HEK293 (cell line): ENCODE data around the gene GTPBP3.

Experiments
- CTCF ChIA-PET: fragments of 350-600 bp; formaldehyde crosslinking; extraction: SDS; loops from one replicate; lab custom pipeline; 2021; ENCODE audit warnings: antibody characterized with exemption; lab: Yijun Ruan, JAX
- POLR2A ChIA-PET: fragments of 300-600 bp; formaldehyde crosslinking; extraction: SDS; loops from one replicate; lab custom pipeline; 2020; ENCODE audit warnings: antibody characterized with exemption, inconsistent platforms; lab: Yijun Ruan, JAX
- H3K27ac ChIP-seq: fragments of 200-500 bp; sonication (Bioruptor generic); 2 replicates; pipeline ENCODE4 v1.5.1; 2014; ENCODE audit warnings: low read depth, low read length, control low read depth, inconsistent platforms; ENCODE audit errors: extremely low read depth
- H3K36me3 ChIP-seq, 2 experiments: fragments of 200-500 bp in 1 of 2; sonication (Bioruptor generic) in 1 of 2; 1 replicate in 1 of 2; 2 replicates in 1 of 2; pipeline ENCODE4 v1.5.1; 2014 to 2017; ENCODE audit warnings: inconsistent platforms in 2 of 2, low read length in 2 of 2; ENCODE audit not compliant: control insufficient read depth in 2 of 2, insufficient read depth in 1 of 2
- H3K4me1 ChIP-seq: fragments of 200-500 bp; sonication (Bioruptor generic); 2 replicates; pipeline ENCODE4 v1.5.1; 2014; ENCODE audit warnings: mild to moderate bottlenecking, low read length, inconsistent platforms; ENCODE audit not compliant: control insufficient read depth, insufficient read depth
- H3K4me3 ChIP-seq: 2 replicates; pipeline ENCODE4 v1.5.1; 2011; ENCODE audit warnings: low read depth, mild to moderate bottlenecking, control low read depth, low read length, moderate library complexity
- H3K9me3 ChIP-seq: fragments of 200-500 bp; sonication (Bioruptor generic); 2 replicates; pipeline ENCODE4 v1.5.1; 2014; ENCODE audit warnings: low read depth, low read length, inconsistent platforms; ENCODE audit not compliant: control insufficient read depth, insufficient read depth
- BCL11B ChIP-seq: fragments of 450-650 bp; formaldehyde crosslinking; IDR thresholded peaks from 2 replicates; pipeline ENCODE4 v1.5.1; 2016; ENCODE audit warnings: low read depth, missing biosample characterization, missing genetic modification characterization
- HIC1 ChIP-seq: fragments of 450-650 bp; formaldehyde crosslinking; IDR thresholded peaks from 2 replicates; pipeline ENCODE4 v1.5.1; 2016; ENCODE audit warnings: missing biosample characterization, missing genetic modification characterization
- KLF1 ChIP-seq: fragments of 450-650 bp; formaldehyde crosslinking; IDR thresholded peaks from 2 replicates; pipeline ENCODE4 v1.5.1; 2016; ENCODE audit warnings: missing biosample characterization, missing genetic modification characterization
- KLF8 ChIP-seq: fragments of 450-650 bp; formaldehyde crosslinking; IDR thresholded peaks from 2 replicates; pipeline ENCODE4 v1.5.1; 2016; ENCODE audit warnings: missing biosample characterization, missing genetic modification characterization
- KLF9 ChIP-seq: fragments of 450-650 bp; formaldehyde crosslinking; IDR thresholded peaks from 2 replicates; pipeline ENCODE4 v1.5.1; 2016; ENCODE audit warnings: missing biosample characterization, missing genetic modification characterization, low read depth
- MZF1 ChIP-seq: fragments of 450-650 bp; formaldehyde crosslinking; IDR thresholded peaks from 2 replicates; pipeline ENCODE4 v1.5.1; 2017; ENCODE audit warnings: missing biosample characterization, missing genetic modification characterization, borderline replicate concordance
- SP2 ChIP-seq: fragments of 450-650 bp; formaldehyde crosslinking; IDR thresholded peaks from 2 replicates; pipeline ENCODE4 v1.5.1; 2016; ENCODE audit warnings: missing biosample characterization, missing genetic modification characterization
- SP3 ChIP-seq: fragments of 450-650 bp; formaldehyde crosslinking; IDR thresholded peaks from 2 replicates; pipeline ENCODE4 v1.5.1; 2016; ENCODE audit warnings: missing biosample characterization, missing genetic modification characterization
- TCF7L2 ChIP-seq: IDR thresholded peaks from 2 replicates; pipeline ENCODE4 v1.6.1; 2011; ENCODE audit warnings: low read depth, mild to moderate bottlenecking, inconsistent platforms, low read length, moderate library complexity, borderline replicate concordance
- TSHZ1 ChIP-seq: fragments of 450-650 bp; formaldehyde crosslinking; IDR thresholded peaks from 2 replicates; pipeline ENCODE4 v1.5.1; 2016; ENCODE audit warnings: missing biosample characterization, missing genetic modification characterization, borderline replicate concordance
- ZBTB21 ChIP-seq: fragments of 450-650 bp; formaldehyde crosslinking; IDR thresholded peaks from 2 replicates; pipeline ENCODE4 v1.5.1; 2017; ENCODE audit warnings: missing biosample characterization, missing genetic modification characterization
- ZBTB7A ChIP-seq: fragments of 450-650 bp; formaldehyde crosslinking; IDR thresholded peaks from 2 replicates; pipeline ENCODE4 v1.5.1; 2016; ENCODE audit warnings: low read depth, missing biosample characterization, missing genetic modification characterization
- ZFHX2 ChIP-seq: fragments of 450-650 bp; formaldehyde crosslinking; conservative IDR thresholded peaks from 2 replicates; pipeline ENCODE4 v1.5.1; 2016; ENCODE audit warnings: missing biosample characterization, missing genetic modification characterization
- ZFP69B ChIP-seq: fragments of 450-650 bp; formaldehyde crosslinking; IDR thresholded peaks from 2 replicates; pipeline ENCODE4 v1.5.1; 2016; ENCODE audit warnings: missing biosample characterization, missing genetic modification characterization
- ZNF184 ChIP-seq: fragments of 450-650 bp; IDR thresholded peaks from 2 replicates; pipeline ENCODE4 v1.5.1; 2018; ENCODE audit warnings: missing biosample characterization, mild to moderate bottlenecking, missing genetic modification characterization
- ZNF248 ChIP-seq: fragments of 450-650 bp; formaldehyde crosslinking; IDR thresholded peaks from 2 replicates; pipeline ENCODE4 v1.5.1; 2017; ENCODE audit warnings: missing biosample characterization, missing genetic modification characterization
- ZNF391 ChIP-seq: fragments of 450-650 bp; formaldehyde crosslinking; IDR thresholded peaks from 2 replicates; pipeline ENCODE4 v1.5.1; 2016; ENCODE audit warnings: low read depth, missing biosample characterization, missing genetic modification characterization, borderline replicate concordance
- ZNF501 ChIP-seq: fragments of 450-650 bp; formaldehyde crosslinking; IDR thresholded peaks from 2 replicates; pipeline ENCODE4 v1.5.1; 2016; ENCODE audit warnings: missing biosample characterization, missing genetic modification characterization
- ZNF610 ChIP-seq: fragments of 450-650 bp; formaldehyde crosslinking; IDR thresholded peaks from 2 replicates; pipeline ENCODE4 v1.5.1; 2016; ENCODE audit warnings: missing biosample characterization, missing genetic modification characterization, borderline replicate concordance
- ZNF645 ChIP-seq: fragments of 450-650 bp; formaldehyde crosslinking; IDR thresholded peaks from 2 replicates; pipeline ENCODE4; 2016; ENCODE audit warnings: missing biosample characterization, missing genetic modification characterization

GTPBP3 gene

DNA sequence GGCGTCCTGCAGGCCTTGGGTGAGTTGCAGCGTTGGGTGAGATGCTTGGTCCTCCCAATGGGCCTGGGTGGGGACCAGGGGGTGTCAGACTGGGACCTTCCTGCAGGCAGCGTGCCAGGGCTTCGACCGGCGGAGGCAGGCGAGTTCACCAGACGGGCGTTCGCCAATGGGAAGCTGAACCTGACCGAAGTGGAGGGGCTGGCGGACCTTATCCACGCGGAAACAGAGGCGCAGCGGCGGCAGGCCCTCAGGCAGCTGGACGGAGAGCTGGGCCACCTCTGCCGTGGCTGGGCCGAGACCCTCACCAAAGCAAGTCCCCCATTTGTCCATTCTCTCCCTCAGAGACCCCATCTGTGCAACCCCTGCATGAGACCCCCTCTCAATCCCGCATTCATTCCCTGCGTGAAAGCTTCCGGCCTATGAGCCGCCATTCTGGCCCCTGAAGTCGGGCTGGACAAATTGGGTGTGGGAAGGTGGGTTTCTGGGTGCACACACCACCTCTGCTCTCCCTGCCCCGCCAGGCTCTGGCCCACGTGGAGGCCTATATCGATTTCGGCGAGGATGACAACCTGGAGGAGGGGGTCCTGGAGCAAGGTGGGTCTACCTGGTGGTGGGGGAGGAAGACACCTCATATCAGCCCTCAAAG, 1.2 kb downstream of the GTPBP3 start:
- peaks cover 8% of the 10 kb centered on the region for H3K4me1 ChIP-seq
- TF ChIP-seq ZNF391 (tag by site-specific recombination) (0 out of 2 replicates have a peak, but pooled peaks have one; percentile 13), ZFHX2 (tag by site-specific recombination) (0 out of 2 replicates have a peak, but pooled peaks have one; percentile 2), BCL11B (tag by site-specific recombination) (0 out of 2 replicates have a peak, but pooled peaks have one; percentile 15), MZF1 (tag by site-specific recombination) (no peak), ZBTB21 (no peak), ZBTB7A (tag by site-specific recombination) (peak; percentile 12; the same call in 1 of the 2 replicates)
- TF ChIP-seq, all 188 proteins: peak for 4
- CTCF ChIA-PET, result interaction anchor here (0.6 to 1.2 kb wide), 3 partner anchors 52 to 157 kb away, joined by 3 to 5 read pairs (median 4); no protein-coding TSS in a partner anchor
- POLR2A ChIA-PET, result interaction anchor here (0.7 to 0.9 kb wide), 2 partner anchors 29 to 169 kb away, joined by 3 to 4 read pairs; partner anchors contain the start of gene DDA1
- H3K9me3 ChIP-seq, result no peaks in the 10 kb centered on the region
- no peak overlapping the region; the same call in 1 of the 2 replicates for H3K27ac ChIP-seq
- H3K4me3 ChIP-seq, result peak overlapping the region; percentile 46
- H3K36me3 ChIP-seq, result peaks cover 0 to 28% of the 10 kb centered on the region in 2 experiments; a peak in 2 of 3 replicates

GRCh38 chr19:17339088-17339741, 1.9 kb downstream of the GTPBP3 start:
- H3K4me1 ChIP-seq, result peaks cover 4% of the 10 kb centered on the region; the same call in 1 of the 2 replicates
- TF ChIP-seq HIC1 (tag by site-specific recombination) (peak; percentile 64; the same call in 1 of the 2 replicates), KLF1 (tag by site-specific recombination) (peak; percentile 90), ZNF645 (tag by site-specific recombination) (no peak), SP2 (tag by site-specific recombination) (peak; percentile 52; the same call in 1 of the 2 replicates), KLF8 (tag by site-specific recombination) (peak; percentile 95), SP3 (peak; percentile 26; the same call in 1 of the 2 replicates), TCF7L2 (no peak), KLF9 (tag by site-specific recombination) (peak; percentile 16; the same call in 1 of the 2 replicates)
- H3K27ac ChIP-seq, result no peak overlapping the region
- ChIA-PET CTCF (interaction anchor here (0.6 to 1.2 kb wide), 3 partner anchors 51 to 157 kb away, joined by 3 to 5 read pairs (median 4); no protein-coding TSS in a partner anchor), POLR2A (interaction anchor here (0.5 to 0.9 kb wide), 5 partner anchors 30 to 542 kb away, joined by 3 to 5 read pairs (median 3); partner anchors contain the start of genes DDA1 and TMEM221)
- H3K9me3 ChIP-seq, result no peaks in the 10 kb centered on the region
- peaks cover 0 to 28% of the 10 kb centered on the region in 2 experiments; a peak in 2 of 3 replicates for H3K36me3 ChIP-seq
- H3K4me3 ChIP-seq, result no peak overlapping the region

DNA sequence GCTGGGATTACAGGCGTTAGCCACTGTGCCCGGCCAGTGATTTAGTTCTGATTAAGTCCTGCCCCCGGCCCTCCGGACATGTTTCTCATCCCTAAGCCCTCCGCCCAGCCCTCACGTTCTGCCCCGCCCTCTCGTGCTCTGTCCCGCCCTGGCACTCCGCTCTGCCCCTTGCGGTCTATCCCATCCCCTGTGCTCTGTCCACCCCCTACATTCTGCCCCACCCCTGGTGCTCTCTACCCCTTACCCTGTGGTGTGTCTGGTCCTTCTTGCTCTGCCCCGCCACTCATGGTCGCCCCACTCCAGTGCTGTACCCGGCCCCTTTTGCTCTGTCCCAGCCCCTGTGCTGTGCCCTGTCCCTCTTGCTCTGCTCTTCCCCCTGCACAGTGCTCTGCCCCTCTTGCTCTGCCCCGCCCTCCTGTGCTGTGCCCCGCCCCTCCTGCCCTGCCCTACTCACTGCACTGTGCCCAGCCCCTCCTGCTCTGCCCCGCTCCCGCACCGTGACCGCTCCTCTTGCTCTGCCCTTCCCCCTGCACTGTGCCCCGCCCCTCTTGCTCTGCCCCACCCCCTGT, 3.0 kb downstream of the GTPBP3 start:
- Histone ChIP-seq H3K4me3 (no peak overlapping the region), H3K4me1 (peaks cover 4% of the 10 kb centered on the region; the same call in 1 of the 2 replicates), H3K27ac (no peak overlapping the region), H3K36me3 (peaks cover 0 to 28% of the 10 kb centered on the region in 2 experiments; a peak in 2 of 3 replicates), H3K9me3 (no peaks in the 10 kb centered on the region)
- POLR2A ChIA-PET, result interaction anchor here (0.5 to 0.7 kb wide), 2 partner anchors 218 to 606 kb away, joined by 3 to 5 read pairs; no protein-coding TSS in a partner anchor
- CTCF ChIA-PET, result interaction anchor here (0.6 kb wide), 2 partner anchors 113 to 134 kb away, joined by 3 to 4 read pairs; no protein-coding TSS in a partner anchor
- TF ChIP-seq ZFP69B (tag by site-specific recombination) (no peak), ZNF501 (tag by site-specific recombination) (no peak), ZNF610 (tag by site-specific recombination) (no peak), ZNF184 (tag by site-specific recombination) (no peak), ZNF248 (no peak), TSHZ1 (tag by site-specific recombination) (no peak), SP2 (tag by site-specific recombination) (peak; percentile 71)
